CD14-positive monocyte (primary cell): ENCODE results near the gene VAV2. TPM values are rescaled to one million over a fixed set of nuclear protein-coding genes. Genes with fewer than 3 reads are reported as not detected.

Experiments
- DNase-seq, 3 donors: peaks; one replicate each; pipeline ENCODE4 v3.0.0-alpha.2; 2011 to 2022
- H2AFZ ChIP-seq: 2 replicates; pipeline ENCODE4 v1.6.0; 2012; ENCODE audit warnings: mild to moderate bottlenecking, low read depth, low read length, inconsistent platforms; ENCODE audit not compliant: insufficient read depth, poor library complexity, severe bottlenecking
- H3K27ac ChIP-seq, 2 donors: 1 replicate in 1 of 2; 2 replicates in 1 of 2; pipeline ENCODE4 v1.5.1; 2012 to 2013; ENCODE audit warnings: low read length in 2 of 2, control low read depth in 1 of 2, inconsistent platforms in 1 of 2, low read depth in 1 of 2, mild to moderate bottlenecking in 1 of 2
- H3K27me3 ChIP-seq, 2 donors: one replicate each; pipeline versions ENCODE4 v1.6.0 to v1.6.1; 2011 to 2013; ENCODE audit warnings: low read length in 2 of 2; ENCODE audit not compliant: control insufficient read depth in 2 of 2, insufficient read depth in 2 of 2
- H3K36me3 ChIP-seq, 2 donors: replicated peaks in 1 of 2; 1 replicate in 1 of 2; 2 replicates in 1 of 2; pipeline versions ENCODE4 v1.5.1 to v1.6.1; 2012 to 2013; ENCODE audit warnings: low read length in 2 of 2, control low read depth in 1 of 2, inconsistent platforms in 1 of 2, mild to moderate bottlenecking in 1 of 2; ENCODE audit not compliant: insufficient read depth in 2 of 2, control insufficient read depth in 1 of 2
- H3K4me1 ChIP-seq, 2 donors: 1 replicate in 1 of 2; 2 replicates in 1 of 2; pipeline versions ENCODE4 v1.5.1 to v1.6.1; 2012 to 2013; ENCODE audit warnings: low read length in 2 of 2, control low read depth in 1 of 2, inconsistent platforms in 1 of 2, mild to moderate bottlenecking in 1 of 2, moderate library complexity in 1 of 2; ENCODE audit not compliant: insufficient read depth in 2 of 2, control insufficient read depth in 1 of 2
- H3K4me2 ChIP-seq: replicated peaks from 2 replicates; pipeline ENCODE3; 2012; ENCODE audit warnings: low read length, moderate library complexity, mild to moderate bottlenecking; ENCODE audit not compliant: poor library complexity, severe bottlenecking; ENCODE audit errors: extremely low read depth
- H3K4me3 ChIP-seq, 3 experiments: fragments of 200-600 bp in 1 of 3; sonication (generic) in 1 of 3; replicated peaks in 1 of 3; 1 replicate in 2 of 3; 2 replicates in 1 of 3; pipeline ENCODE4 v1.5.1; 2011 to 2013; ENCODE audit warnings: low read length in 3 of 3, mild to moderate bottlenecking in 3 of 3, control low read depth in 2 of 3, low read depth in 2 of 3, inconsistent platforms in 1 of 3, moderate library complexity in 1 of 3
- H3K79me2 ChIP-seq: 2 replicates; pipeline ENCODE4 v1.6.0; 2012; ENCODE audit warnings: mild to moderate bottlenecking, control low read depth, inconsistent platforms, low read length, moderate library complexity; ENCODE audit not compliant: insufficient read depth
- H3K9ac ChIP-seq: 2 replicates; pipeline ENCODE4 v1.6.0; 2017; ENCODE audit warnings: low read length, mild to moderate bottlenecking; ENCODE audit not compliant: insufficient read depth, poor library complexity, severe bottlenecking
- H3K9me3 ChIP-seq, 2 donors: replicated peaks in 1 of 2; 1 replicate in 1 of 2; 2 replicates in 1 of 2; pipeline versions ENCODE4 v1.5.1 to v1.6.1; 2012 to 2013; ENCODE audit warnings: low read length in 2 of 2, control low read depth in 1 of 2; ENCODE audit not compliant: control insufficient read depth in 1 of 2, insufficient read depth in 1 of 2
- H4K20me1 ChIP-seq: 2 replicates; pipeline ENCODE4 v1.6.0; 2012; ENCODE audit warnings: mild to moderate bottlenecking, low read length, control low read depth, moderate library complexity; ENCODE audit not compliant: insufficient read depth
- H3K27ac Mint-ChIP-seq, 7 donors: one replicate each; pipeline ENCODE4 v1.8.0; 2020; ENCODE audit warnings: mild to moderate bottlenecking in 7 of 7, mixed read lengths in 7 of 7, moderate library complexity in 6 of 7, inconsistent platforms in 2 of 7
- H3K27me3 Mint-ChIP-seq, 3 donors: one replicate each; pipeline ENCODE4 v1.8.0; 2021 to 2022; ENCODE audit warnings: low read depth in 3 of 3, mild to moderate bottlenecking in 3 of 3, mixed read lengths in 3 of 3, moderate library complexity in 3 of 3, inconsistent platforms in 1 of 3
- H3K36me3 Mint-ChIP-seq, 2 donors: one replicate each; pipeline ENCODE4 v1.8.0; 2020; ENCODE audit warnings: mixed read lengths in 2 of 2, inconsistent platforms in 1 of 2, mild to moderate bottlenecking in 1 of 2
- H3K4me1 Mint-ChIP-seq: one replicate; pipeline ENCODE4 v1.8.0; 2020; ENCODE audit warnings: mild to moderate bottlenecking, mixed read lengths
- H3K4me3 Mint-ChIP-seq, 2 donors: one replicate each; pipeline ENCODE4 v1.8.0; 2020; ENCODE audit warnings: mild to moderate bottlenecking in 2 of 2, mixed read lengths in 2 of 2, moderate library complexity in 1 of 2
- H3K9me3 Mint-ChIP-seq, 7 donors: one replicate each; pipeline ENCODE4 v1.8.0; 2020 to 2022; ENCODE audit warnings: mixed read lengths in 7 of 7, mild to moderate bottlenecking in 6 of 7, moderate library complexity in 6 of 7, inconsistent platforms in 2 of 7
- CTCF ChIP-seq: fragments of 200-600 bp; IDR thresholded peaks from one replicate; pipeline ENCODE4 v1.8.0; 2022; ENCODE audit warnings: antibody characterized with exemption, mild to moderate bottlenecking
- WGBS: methylation state at CpG from one replicate; pipeline ENCODE4 v1.1.5; 2013; ENCODE audit warnings: missing lambda C conversion rate; ENCODE audit not compliant: insufficient coverage; 5-methylcytosine and 5-hydroxymethylcytosine counted together
- intact Hi-C, 2 donors: fragments of 100-400 bp; cut with micrococcal nuclease; formaldehyde crosslinking; loops; one replicate each; pipeline versions ENCODE4 v1.15.0 to v1.15.1; 2023
- polyA plus RNA-seq, 3 donors: library from polyadenylated mRNA; depleted of rRNA in 1 of 3; unstranded in 2 of 3; stranded (reverse) in 1 of 3; fragments of 300-500 nt in 2 of 3; fragments of >200 nt in 1 of 3; fragmentation: Illumina TruSeq in 2 of 3; gene quantifications; 1 replicate in 2 of 3; 2 replicates in 1 of 3; pipeline ENCODE4 v1.2.3, GENCODE V29; 2012 to 2021

Gene VAV2
- polyA plus RNA-seq, 3 donors = 2.3 to 13.6 (median 2.3) TPM

- intact Hi-C loops = no loop called here
Measured at GRCh38 chr9:133733421-133733795, 258.7 kb downstream of the VAV2 start.

GRCh38 chr9:133732639-133733408, 259.3 kb downstream of the VAV2 start:
- 89% methylated on average over 3 of the region's 10 CpGs for WGBS

More at GRCh38 chr9:133733421-133733795, 258.7 kb downstream of the VAV2 start:
- H3K4me3 ChIP-seq = no peak overlapping the region
- H4K20me1 ChIP-seq = no peaks in the 10 kb centered on the region
- H2AFZ ChIP-seq = no peak overlapping the region
- H3K27me3 Mint-ChIP-seq = peaks cover 4% of the 10 kb centered on the region in 3 donors
- H3K27ac ChIP-seq = no peak overlapping the region
- no peak for DNase-seq
- no peak overlapping the region for H3K27ac Mint-ChIP-seq
- no peak overlapping the region for H3K4me3 Mint-ChIP-seq
- peaks cover 3 to 6% of the 10 kb centered on the region in 2 donors for H3K4me1 ChIP-seq
- no peaks in the 10 kb centered on the region for H3K36me3 ChIP-seq
- peaks cover 6% of the 10 kb centered on the region for H3K4me1 Mint-ChIP-seq
- no peak overlapping the region for H3K4me2 ChIP-seq
- H3K9ac ChIP-seq = no peak overlapping the region
- TF ChIP-seq CTCF = no peak
- no peaks in the 10 kb centered on the region for H3K9me3 Mint-ChIP-seq
- WGBS = 82% methylated on average over 3 of the region's 4 CpGs
- H3K9me3 ChIP-seq = no peaks in the 10 kb centered on the region
- no peaks in the 10 kb centered on the region for H3K79me2 ChIP-seq
- H3K36me3 Mint-ChIP-seq = no peaks in the 10 kb centered on the region
- H3K27me3 ChIP-seq = no peaks in the 10 kb centered on the region

More at GRCh38 chr9:133732639-133733408, 259.3 kb downstream of the VAV2 start:
- Histone ChIP-seq H3K27ac (no peak overlapping the region), H3K36me3 (no peaks in the 10 kb centered on the region), H3K9ac (no peak overlapping the region), H3K9me3 (no peaks in the 10 kb centered on the region), H2AFZ (no peak overlapping the region), H3K79me2 (no peaks in the 10 kb centered on the region), H3K27me3 (no peaks in the 10 kb centered on the region), H3K4me1 (no peaks in the 10 kb centered on the region), H4K20me1 (no peaks in the 10 kb centered on the region), H3K4me3 (no peak overlapping the region), H3K4me2 (no peak overlapping the region)
- Mint-ChIP-seq H3K36me3 (no peaks in the 10 kb centered on the region), H3K27ac (no peak overlapping the region), H3K4me1 (peaks cover 2% of the 10 kb centered on the region), H3K9me3 (no peaks in the 10 kb centered on the region), H3K27me3 (peaks cover 4% of the 10 kb centered on the region in 3 donors), H3K4me3 (no peak overlapping the region)
- intact Hi-C loops = no loop called here
- TF ChIP-seq CTCF = no peak
- DNase-seq = no peak
